ENCODE measurements around the gene ATAD3B.

DNA sequence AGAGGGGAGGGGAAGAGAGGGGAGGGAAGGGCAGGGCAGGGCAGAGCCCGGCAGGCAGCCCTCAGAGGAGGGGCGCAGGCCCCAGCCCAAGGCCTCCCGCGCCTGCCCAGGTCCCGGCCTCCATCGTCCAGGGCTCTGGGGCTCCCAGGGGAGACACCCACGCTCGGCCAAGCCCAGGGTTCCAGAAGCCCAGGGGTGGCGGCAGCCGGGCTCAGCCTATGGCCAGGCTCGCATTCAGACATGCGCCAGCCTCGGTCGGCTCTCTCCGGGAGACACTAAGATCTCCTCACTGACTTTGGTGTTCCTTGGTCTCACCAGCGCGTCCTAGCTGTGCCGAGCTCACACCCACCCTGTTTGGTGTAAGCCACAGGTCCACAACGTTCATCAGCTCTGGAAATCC lies 43.4 kb upstream of the ATAD3B start:
- TF ChIP-seq, protein P1, sequence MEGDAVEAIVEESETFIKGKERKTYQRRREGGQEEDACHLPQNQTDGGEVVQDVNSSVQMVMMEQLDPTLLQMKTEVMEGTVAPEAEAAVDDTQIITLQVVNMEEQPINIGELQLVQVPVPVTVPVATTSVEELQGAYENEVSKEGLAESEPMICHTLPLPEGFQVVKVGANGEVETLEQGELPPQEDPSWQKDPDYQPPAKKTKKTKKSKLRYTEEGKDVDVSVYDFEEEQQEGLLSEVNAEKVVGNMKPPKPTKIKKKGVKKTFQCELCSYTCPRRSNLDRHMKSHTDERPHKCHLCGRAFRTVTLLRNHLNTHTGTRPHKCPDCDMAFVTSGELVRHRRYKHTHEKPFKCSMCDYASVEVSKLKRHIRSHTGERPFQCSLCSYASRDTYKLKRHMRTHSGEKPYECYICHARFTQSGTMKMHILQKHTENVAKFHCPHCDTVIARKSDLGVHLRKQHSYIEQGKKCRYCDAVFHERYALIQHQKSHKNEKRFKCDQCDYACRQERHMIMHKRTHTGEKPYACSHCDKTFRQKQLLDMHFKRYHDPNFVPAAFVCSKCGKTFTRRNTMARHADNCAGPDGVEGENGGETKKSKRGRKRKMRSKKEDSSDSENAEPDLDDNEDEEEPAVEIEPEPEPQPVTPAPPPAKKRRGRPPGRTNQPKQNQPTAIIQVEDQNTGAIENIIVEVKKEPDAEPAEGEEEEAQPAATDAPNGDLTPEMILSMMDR (IDR thresholded peaks at IDR 0.05; ENCODE audit: low read depth, low read length) = no peak
- TF ChIP-seq EZH2phosphoT487 (IDR thresholded peaks at IDR 0.05; ENCODE audit: low read depth) = no peak
